HEK293 (cell line): Measurements from ENCODE around the gene CASP3.

ENCODE experiments used
- YY1 ChIP-seq: fragments of 450-650 bp; formaldehyde crosslinking; IDR thresholded peaks from 2 replicates; pipeline ENCODE4 v1.5.1; 2018; ENCODE audit warnings: missing biosample characterization, missing genetic modification characterization
- ZBTB8A ChIP-seq: fragments of 450-650 bp; formaldehyde crosslinking; IDR thresholded peaks from 2 replicates; pipeline ENCODE4 v1.5.1; 2016; ENCODE audit warnings: missing biosample characterization, missing genetic modification characterization
- ZNF140 ChIP-seq: fragments of 450-650 bp; formaldehyde crosslinking; IDR thresholded peaks from 2 replicates; pipeline ENCODE4 v1.5.1; 2016; ENCODE audit warnings: missing biosample characterization, missing genetic modification characterization
- ZNF274 ChIP-seq, 2 experiments: fragments of 200-500 bp in 1 of 2; fragments of 450-650 bp in 1 of 2; sonication (Bioruptor generic) in 1 of 2; formaldehyde crosslinking in 1 of 2; IDR thresholded peaks; 2 replicates each; pipeline versions ENCODE4 v1.5.1 to v1.6.1; 2014 to 2016; ENCODE audit warnings: borderline replicate concordance in 1 of 2, inconsistent platforms in 1 of 2, low read length in 1 of 2, missing biosample characterization in 1 of 2, missing genetic modification characterization in 1 of 2
- ZNF777 ChIP-seq: fragments of 450-650 bp; formaldehyde crosslinking; IDR thresholded peaks from 2 replicates; pipeline ENCODE4 v1.5.1; 2017; ENCODE audit warnings: missing biosample characterization, missing genetic modification characterization, borderline replicate concordance
- TF ChIP-seq, protein P1 (sequence below): fragments of 450-650 bp; formaldehyde crosslinking; IDR thresholded peaks from 2 replicates; pipeline ENCODE4 v1.5.1; 2016; ENCODE audit warnings: missing biosample characterization, missing genetic modification characterization

DNA sequence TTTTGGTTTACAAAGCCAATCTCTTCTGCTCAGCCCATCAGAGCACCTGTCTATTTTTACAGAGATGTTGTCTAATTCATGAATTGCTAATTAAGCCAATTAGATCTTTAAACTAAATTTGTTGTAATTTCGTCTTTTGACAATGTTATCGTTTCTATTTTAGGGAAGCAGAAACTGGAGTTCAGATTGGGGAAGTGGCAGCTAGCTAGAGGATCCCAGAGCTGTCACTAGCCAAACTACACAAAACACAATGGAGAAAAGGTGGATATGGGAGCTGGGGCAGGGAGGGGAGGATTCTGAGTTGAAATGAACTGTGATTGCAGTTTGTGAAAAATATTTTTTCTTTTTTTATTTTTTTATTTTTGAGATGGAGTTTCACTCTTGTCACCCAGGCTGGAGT is 35.8 kb downstream of the CASP3 start:
- no peak for TF ChIP-seq ZBTB8A (tag by site-specific recombination)
- TF ChIP-seq, protein P1, sequence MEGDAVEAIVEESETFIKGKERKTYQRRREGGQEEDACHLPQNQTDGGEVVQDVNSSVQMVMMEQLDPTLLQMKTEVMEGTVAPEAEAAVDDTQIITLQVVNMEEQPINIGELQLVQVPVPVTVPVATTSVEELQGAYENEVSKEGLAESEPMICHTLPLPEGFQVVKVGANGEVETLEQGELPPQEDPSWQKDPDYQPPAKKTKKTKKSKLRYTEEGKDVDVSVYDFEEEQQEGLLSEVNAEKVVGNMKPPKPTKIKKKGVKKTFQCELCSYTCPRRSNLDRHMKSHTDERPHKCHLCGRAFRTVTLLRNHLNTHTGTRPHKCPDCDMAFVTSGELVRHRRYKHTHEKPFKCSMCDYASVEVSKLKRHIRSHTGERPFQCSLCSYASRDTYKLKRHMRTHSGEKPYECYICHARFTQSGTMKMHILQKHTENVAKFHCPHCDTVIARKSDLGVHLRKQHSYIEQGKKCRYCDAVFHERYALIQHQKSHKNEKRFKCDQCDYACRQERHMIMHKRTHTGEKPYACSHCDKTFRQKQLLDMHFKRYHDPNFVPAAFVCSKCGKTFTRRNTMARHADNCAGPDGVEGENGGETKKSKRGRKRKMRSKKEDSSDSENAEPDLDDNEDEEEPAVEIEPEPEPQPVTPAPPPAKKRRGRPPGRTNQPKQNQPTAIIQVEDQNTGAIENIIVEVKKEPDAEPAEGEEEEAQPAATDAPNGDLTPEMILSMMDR (tag by site-specific recombination), result no peak
- TF ChIP-seq YY1 (tag by site-specific recombination), result no peak
- no peak for TF ChIP-seq ZNF140
- no peak for TF ChIP-seq ZNF274 (IDR thresholded peaks at IDR 0.05; ENCODE audit: low read length)
- TF ChIP-seq ZNF274 (tag by site-specific recombination; IDR thresholded peaks at IDR 0.05; ENCODE audit: borderline replicate concordance), result no peak
- no peak for TF ChIP-seq ZNF777 (tag by site-specific recombination)
